Dendritic cell treated with granulocyte-macrophage colony-stimulating factor and Interleukin-4, amounts not matched to agents 40 ng/mL and 50 ng/mL, for 4 days (primary cell): ENCODE measurements around the gene ZNF655.
A peak's percentile ranks its signal among the peaks of the same experiment; 100 is the strongest.
"Not testable (repeated sequence)": the region's sequence is repeated elsewhere in the genome, so short reads cannot be mapped to it uniquely, and the experiment has no call there.

ENCODE experiments used
- H3K27ac Mint-ChIP-seq: one replicate; pipeline ENCODE4 v1.8.0; 2022; ENCODE audit warnings: mild to moderate bottlenecking, mixed read lengths
- H3K27me3 Mint-ChIP-seq: one replicate; pipeline ENCODE4 v1.8.0; 2022; ENCODE audit warnings: mild to moderate bottlenecking, mixed read lengths
- H3K36me3 Mint-ChIP-seq: one replicate; pipeline ENCODE4 v1.8.0; 2022; ENCODE audit warnings: low read depth, mixed read lengths
- H3K4me1 Mint-ChIP-seq: one replicate; pipeline ENCODE4 v1.8.0; 2022; ENCODE audit warnings: low read depth, mixed read lengths
- H3K4me3 Mint-ChIP-seq: one replicate; pipeline ENCODE4 v1.8.0; 2022; ENCODE audit warnings: mild to moderate bottlenecking, moderate library complexity, mixed read lengths
- H3K9me3 Mint-ChIP-seq: one replicate; pipeline ENCODE4 v1.8.0; 2022; ENCODE audit warnings: mixed read lengths
- intact Hi-C: fragments of 100-400 bp; cut with micrococcal nuclease; formaldehyde crosslinking; loops from one replicate; pipeline ENCODE4 v1.15.0; 2022

ZNF655 gene

DNA sequence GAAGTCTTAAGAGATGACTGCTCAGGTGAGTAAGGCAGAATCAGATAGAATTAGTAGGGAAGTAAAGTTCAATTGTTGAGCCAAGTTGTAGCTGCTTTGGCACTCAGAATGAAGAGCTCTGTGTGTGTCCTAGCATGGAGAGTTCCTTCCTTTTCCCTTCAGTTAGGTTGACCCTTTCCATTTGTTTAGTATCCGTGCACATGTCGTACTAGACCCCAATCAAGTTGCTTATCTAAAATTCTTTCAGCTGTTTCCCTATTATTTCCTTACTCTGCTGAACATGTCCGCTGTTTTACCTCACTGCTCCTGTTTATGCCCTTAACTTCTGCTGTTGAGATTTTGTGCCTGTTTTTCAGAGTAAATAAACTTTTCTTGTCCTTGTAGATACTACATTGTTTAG is 13.3 kb downstream of the ZNF655 start:
- Mint-ChIP-seq H3K9me3 (no peaks in the 10 kb centered on the region), H3K4me3 (no peak overlapping the region), H3K27me3 (no peaks in the 10 kb centered on the region), H3K36me3 (peaks cover 69% of the 10 kb centered on the region), H3K27ac (no peak overlapping the region), H3K4me1 (no peaks in the 10 kb centered on the region)
- intact Hi-C loops, result no loop called here

DNA sequence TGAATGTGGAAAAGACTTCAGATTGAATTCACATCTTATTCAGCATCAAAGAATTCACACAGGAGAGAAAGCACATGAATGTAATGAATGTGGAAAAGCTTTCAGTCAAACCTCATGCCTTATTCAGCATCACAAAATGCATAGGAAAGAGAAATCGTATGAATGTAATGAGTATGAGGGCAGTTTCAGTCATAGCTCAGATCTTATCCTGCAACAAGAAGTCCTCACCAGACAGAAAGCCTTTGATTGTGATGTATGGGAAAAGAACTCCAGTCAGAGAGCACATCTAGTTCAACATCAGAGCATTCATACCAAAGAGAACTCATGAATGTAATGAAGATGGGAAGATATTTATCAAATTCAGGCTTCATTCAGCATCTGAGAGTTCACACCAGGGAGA is 14.8 kb downstream of the ZNF655 start:
- Mint-ChIP-seq H3K4me1 (no peaks in the 10 kb centered on the region), H3K27ac (no peak overlapping the region), H3K4me3 (no peak overlapping the region), H3K36me3 (peaks cover 55% of the 10 kb centered on the region), H3K27me3 (no peaks in the 10 kb centered on the region), H3K9me3 (no peaks in the 10 kb centered on the region)
- intact Hi-C loops, result no loop called here

DNA sequence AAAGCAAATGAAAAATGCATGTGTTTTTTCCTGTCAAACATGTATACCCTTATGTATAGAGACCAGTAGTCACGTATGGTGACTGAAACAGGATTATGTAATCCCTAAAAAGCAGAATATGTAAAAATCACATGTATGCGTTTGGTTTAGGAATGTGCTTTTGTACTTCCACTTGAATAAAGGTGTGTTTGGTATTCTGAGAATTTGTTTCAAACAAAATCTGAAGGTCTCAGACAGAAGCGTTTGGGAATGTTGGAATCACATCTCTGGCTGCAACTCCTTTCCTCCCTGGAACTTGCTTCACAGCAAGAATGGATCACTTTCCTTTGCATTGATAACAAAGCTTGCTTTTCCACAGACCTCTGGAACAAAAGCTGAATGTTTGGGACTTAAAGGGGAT is 17.8 kb downstream of the ZNF655 start:
- peaks cover 28% of the 10 kb centered on the region for H3K36me3 Mint-ChIP-seq
- peaks cover 22% of the 10 kb centered on the region for H3K27me3 Mint-ChIP-seq
- intact Hi-C loops, result no loop called here
- no peak overlapping the region for H3K4me3 Mint-ChIP-seq
- H3K27ac Mint-ChIP-seq, result no peak overlapping the region
- H3K9me3 Mint-ChIP-seq, result no peaks in the 10 kb centered on the region
- H3K4me1 Mint-ChIP-seq, result peaks cover 16% of the 10 kb centered on the region

DNA sequence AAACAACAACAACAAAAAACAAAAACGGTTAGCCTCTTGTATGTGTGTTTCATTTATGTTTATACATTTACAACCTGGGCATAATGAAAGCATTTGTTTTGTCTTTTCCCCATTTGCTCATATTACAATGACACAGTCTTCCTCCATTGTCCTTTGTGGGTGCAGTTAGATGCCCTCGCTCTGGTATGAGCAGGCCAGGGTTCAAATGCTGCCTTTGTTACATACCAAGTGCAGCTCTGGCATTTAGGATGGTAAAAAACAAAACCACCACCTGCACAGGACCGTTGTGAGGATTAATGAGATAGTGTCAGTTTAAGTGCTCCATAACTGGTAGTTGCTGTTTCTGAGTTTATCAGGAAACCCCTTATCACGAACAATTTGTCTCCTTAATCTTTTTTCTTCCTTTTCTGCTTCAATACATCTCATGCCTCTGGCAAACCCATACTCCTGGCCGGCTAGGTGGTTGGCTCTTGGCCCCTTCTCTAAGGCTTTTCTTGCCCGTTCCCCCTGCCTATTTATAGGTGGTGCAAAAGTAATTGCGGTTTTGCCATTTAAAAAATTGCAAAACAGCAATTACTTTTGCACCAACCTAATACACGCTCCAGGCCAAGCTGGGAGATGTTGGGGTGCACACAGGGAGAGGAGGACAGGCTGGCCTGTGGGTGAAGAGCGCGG is 21.0 kb downstream of the ZNF655 start:
- Mint-ChIP-seq H3K36me3 (no peaks in the 10 kb centered on the region), H3K4me1 (peaks cover 16% of the 10 kb centered on the region), H3K9me3 (no peaks in the 10 kb centered on the region), H3K4me3 (peak overlapping the region; percentile 69), H3K27me3 (peaks cover 31% of the 10 kb centered on the region), H3K27ac (no peak overlapping the region)
- intact Hi-C loops, result no loop called here

DNA sequence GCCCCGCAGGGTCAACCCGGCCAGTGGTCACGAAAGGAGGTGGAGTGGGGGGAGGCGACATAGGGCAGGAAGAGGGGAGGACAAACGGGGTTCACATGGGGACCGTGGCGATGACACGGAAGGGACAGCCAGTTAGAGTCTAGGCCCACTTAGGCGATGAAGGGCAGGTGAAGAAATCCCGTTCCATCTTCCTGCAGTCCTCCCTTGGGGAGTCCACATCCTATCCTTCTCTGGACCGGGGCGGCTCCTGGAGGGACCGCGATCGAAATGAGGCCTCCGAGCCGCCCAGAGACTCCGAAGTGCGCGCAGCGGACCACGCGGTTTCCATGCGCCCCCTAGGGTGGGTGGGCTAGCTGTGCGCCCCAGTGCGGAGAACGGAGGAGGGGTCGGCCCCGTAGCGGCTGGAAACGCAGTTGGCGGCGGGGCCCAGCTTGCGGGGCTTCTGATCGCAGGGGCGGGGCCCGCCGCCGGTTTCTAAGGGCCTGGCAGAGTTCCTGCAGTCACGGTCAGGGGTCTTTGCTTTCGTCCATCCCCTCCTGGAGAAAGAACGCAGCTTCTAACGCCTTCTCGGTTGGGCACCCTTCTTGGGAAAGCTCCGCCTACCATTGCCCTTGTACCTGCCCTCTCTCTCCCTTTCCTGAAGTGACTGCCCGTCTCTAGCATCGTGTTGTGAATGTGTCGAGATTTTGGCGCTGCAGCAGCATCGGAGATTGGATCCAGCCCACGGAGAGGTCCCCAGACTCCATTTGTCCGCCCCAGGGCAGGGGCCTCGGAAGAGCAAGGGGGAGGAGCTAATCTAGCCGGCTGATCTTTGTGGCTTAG is 21.7 kb downstream of the ZNF655 start:
- no peaks in the 10 kb centered on the region for H3K9me3 Mint-ChIP-seq
- H3K27ac Mint-ChIP-seq, result no peak overlapping the region
- intact Hi-C loops, result loop anchor here (10.0 kb wide), 1 partner anchor 265 kb away; no protein-coding TSS in a partner anchor
- no peaks in the 10 kb centered on the region for H3K36me3 Mint-ChIP-seq
- H3K27me3 Mint-ChIP-seq, result peaks cover 31% of the 10 kb centered on the region
- H3K4me3 Mint-ChIP-seq, result peak overlapping the region; percentile 69
- peaks cover 16% of the 10 kb centered on the region for H3K4me1 Mint-ChIP-seq

DNA sequence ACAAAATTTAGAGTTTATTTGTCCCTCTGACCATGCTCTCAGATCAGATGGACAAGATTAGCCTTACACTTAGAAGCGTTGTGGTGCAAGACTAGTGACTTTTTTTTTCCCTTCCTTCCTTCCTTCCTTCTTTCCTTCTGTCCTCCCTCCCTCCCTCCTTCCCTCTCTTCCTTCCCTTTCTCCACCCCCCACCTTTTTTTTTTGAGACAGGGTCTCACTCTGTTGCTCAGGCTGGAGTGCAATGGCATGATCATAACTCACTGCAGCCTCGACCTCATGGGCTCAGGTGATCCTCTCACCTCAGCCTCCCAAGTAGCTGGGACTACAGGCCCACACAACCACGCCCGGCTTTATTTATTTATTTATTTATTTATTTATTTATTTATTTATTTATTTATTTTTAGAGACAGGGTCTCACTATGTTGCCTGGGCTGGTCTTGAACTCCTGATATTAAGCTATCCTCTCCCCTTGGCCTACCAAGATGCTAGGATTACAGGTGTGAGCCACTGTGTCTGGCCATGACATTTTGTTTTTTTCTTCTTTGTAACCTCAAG is 22.4 kb downstream of the ZNF655 start:
- H3K36me3 Mint-ChIP-seq, H3K27ac Mint-ChIP-seq, H3K9me3 Mint-ChIP-seq: not testable (repeated sequence)
- peaks cover 31% of the 10 kb centered on the region for H3K27me3 Mint-ChIP-seq
- intact Hi-C loops, result loop anchor here (10.0 kb wide), 1 partner anchor 264 kb away; no protein-coding TSS in a partner anchor
- H3K4me1 Mint-ChIP-seq, result peaks cover 16% of the 10 kb centered on the region
- H3K4me3 Mint-ChIP-seq, result peak overlapping the region; percentile 69

DNA sequence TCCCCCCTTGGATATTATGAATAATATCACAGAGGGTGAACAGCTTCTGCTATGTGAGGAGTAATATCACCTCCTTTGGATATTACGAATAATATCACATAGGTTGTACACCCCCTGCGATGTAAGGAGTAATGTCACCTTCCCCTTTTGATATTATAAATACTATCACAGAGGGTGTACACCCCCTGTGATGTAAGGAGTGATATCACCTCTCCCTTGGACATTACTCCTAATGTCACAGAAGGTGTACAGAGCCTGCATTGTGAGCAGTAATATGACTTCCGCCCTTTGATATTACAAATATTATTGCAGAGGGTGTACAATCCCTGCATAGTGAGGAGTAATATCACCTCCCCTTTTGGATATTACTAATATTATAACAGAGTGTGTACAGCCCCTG is 30.4 kb downstream of the ZNF655 start:
- intact Hi-C loops, result loop anchor here (10.0 kb wide), 1 partner anchor 256 kb away; no protein-coding TSS in a partner anchor
- Mint-ChIP-seq H3K27me3 (peaks cover 5% of the 10 kb centered on the region), H3K4me3 (no peak overlapping the region), H3K9me3 (no peaks in the 10 kb centered on the region), H3K27ac (no peak overlapping the region), H3K36me3 (no peaks in the 10 kb centered on the region), H3K4me1 (no peaks in the 10 kb centered on the region)

DNA sequence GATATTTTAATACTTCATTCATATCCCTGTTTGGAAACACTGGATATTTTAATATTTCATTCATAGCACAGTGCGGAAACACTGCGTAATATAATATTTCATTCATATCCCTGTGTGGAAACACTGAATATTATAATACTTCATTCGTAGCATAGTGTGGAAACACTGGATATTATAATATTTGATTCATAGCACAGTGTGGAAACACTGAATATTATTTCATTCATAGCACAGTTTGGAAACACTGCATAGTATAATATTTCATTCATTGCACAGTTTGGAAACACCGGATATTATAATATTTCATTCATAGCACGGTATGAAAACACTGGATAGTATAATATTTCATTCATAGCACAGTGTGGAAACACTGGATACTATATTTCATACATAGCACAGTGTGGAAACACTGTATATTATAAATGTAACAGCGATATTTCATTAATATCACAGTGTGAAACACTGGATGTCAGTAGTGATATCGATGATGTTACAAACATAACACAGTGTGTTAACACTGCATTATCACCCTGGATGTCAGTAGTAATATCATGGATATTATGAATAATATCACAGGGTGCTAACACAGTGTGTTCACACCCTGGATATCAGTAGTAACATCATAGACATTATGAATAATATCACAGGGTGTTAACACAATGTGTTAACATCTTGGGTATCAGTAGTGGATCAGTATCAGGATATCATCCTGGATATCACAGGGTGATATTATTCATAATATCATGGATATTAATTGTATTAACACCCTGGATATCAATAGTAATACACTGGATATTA is 36.7 kb downstream of the ZNF655 start:
- no peak overlapping the region for H3K4me3 Mint-ChIP-seq
- no peaks in the 10 kb centered on the region for H3K27me3 Mint-ChIP-seq
- intact Hi-C loops, result no loop called here
- H3K9me3 Mint-ChIP-seq, result no peaks in the 10 kb centered on the region
- H3K4me1 Mint-ChIP-seq, result no peaks in the 10 kb centered on the region
- H3K27ac Mint-ChIP-seq, result no peak overlapping the region
- no peaks in the 10 kb centered on the region for H3K36me3 Mint-ChIP-seq

DNA sequence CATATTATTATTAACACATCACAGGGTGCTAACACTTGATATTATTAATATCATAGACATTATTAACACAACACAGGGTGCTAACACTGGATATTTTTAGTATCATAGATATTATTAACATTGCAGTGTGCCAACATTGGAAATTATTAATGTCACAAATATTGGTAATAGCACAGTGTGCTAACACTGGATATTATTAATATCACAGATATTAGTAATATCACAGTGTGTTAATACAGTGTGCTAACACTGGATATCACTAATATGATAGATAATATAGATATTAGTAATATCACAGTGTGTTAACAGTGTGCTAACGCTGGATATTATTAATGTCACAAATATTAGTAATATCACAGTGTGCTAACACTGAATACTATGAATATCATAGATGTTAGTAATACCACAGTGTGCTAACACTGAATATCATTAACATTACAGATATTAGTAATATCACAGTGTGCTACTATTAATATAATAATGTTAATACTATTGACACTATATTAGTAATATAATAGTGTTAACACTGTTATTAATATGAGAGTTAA is 38.0 kb downstream of the ZNF655 start:
- no peaks in the 10 kb centered on the region for H3K36me3 Mint-ChIP-seq
- H3K27me3 Mint-ChIP-seq, result no peaks in the 10 kb centered on the region
- no peak overlapping the region for H3K27ac Mint-ChIP-seq
- no peak overlapping the region for H3K4me3 Mint-ChIP-seq
- no peaks in the 10 kb centered on the region for H3K9me3 Mint-ChIP-seq
- intact Hi-C loops, result no loop called here
- H3K4me1 Mint-ChIP-seq, result no peaks in the 10 kb centered on the region

DNA sequence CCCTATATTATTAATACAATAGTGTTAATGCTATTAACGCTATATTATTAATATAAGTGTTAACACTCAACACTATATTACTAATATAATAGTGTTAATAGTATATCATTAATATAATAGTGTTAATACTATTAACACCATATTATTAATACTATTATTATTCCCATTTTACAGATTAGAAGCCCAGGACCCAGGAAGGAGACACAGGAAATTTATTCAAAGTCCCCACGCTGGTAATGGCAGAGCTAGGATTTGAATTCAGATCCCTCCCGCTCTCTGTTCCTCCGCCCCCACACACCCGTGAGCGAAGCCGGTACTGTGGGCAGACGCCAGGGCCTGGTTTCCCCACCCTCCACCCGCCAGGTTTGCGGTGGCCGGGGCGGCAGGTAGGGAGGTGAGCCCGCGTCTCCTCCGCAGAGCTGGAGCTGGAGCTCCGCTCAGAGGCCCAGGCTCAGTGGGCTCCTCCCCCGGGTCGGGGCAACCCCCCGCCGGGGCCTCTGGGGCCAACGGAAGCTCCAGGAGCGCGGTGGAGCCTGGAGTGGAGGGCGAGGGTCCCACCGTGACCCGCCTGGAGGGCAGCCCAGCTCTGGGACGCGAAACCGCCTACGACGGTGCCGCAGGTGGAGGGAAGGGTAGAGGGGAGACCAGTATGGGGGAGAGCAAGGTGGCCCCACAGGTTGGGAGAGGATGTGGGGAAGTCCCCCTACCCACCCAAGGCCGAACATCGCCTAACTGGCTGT is 39.5 kb downstream of the ZNF655 start, which contains the start of gene TMEM225B:
Gene TMEM225B (plus strand): TSS at position 506 of the 740 bp plus-strand sequence. CDS start 6,122 bp downstream, outside the sequence.
- intact Hi-C loops, result no loop called here
- Mint-ChIP-seq H3K36me3 (no peaks in the 10 kb centered on the region), H3K27me3 (no peaks in the 10 kb centered on the region), H3K4me1 (peaks cover 1% of the 10 kb centered on the region), H3K4me3 (no peak within 1 kb of the TSS), H3K27ac (no peak within 1 kb of the TSS), H3K9me3 (no peaks in the 10 kb centered on the region)

DNA sequence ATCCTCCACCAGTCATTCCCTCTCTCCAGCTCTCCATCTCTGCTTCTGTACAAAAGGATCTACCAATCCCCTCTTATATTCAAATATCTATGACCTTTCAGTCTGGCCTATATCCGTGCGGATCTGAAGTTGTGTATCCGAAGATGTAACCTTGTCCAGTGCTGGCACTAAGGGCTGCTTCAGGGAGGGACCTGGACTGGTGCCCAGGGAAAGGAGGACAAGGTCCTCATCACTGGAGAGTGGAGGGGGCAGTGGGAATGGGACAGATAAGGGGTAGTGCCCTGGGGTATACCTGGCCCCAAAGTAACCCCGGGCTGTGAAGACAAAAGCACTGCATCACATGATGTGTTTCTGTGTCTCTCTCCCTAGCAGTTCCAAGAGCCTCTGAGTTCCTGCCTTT is 41.4 kb downstream of the ZNF655 start:
- no peaks in the 10 kb centered on the region for H3K27me3 Mint-ChIP-seq
- no peaks in the 10 kb centered on the region for H3K9me3 Mint-ChIP-seq
- H3K4me3 Mint-ChIP-seq, result no peak overlapping the region
- no peaks in the 10 kb centered on the region for H3K36me3 Mint-ChIP-seq
- H3K4me1 Mint-ChIP-seq, result peaks cover 4% of the 10 kb centered on the region
- H3K27ac Mint-ChIP-seq, result no peak overlapping the region
- intact Hi-C loops, result no loop called here

DNA sequence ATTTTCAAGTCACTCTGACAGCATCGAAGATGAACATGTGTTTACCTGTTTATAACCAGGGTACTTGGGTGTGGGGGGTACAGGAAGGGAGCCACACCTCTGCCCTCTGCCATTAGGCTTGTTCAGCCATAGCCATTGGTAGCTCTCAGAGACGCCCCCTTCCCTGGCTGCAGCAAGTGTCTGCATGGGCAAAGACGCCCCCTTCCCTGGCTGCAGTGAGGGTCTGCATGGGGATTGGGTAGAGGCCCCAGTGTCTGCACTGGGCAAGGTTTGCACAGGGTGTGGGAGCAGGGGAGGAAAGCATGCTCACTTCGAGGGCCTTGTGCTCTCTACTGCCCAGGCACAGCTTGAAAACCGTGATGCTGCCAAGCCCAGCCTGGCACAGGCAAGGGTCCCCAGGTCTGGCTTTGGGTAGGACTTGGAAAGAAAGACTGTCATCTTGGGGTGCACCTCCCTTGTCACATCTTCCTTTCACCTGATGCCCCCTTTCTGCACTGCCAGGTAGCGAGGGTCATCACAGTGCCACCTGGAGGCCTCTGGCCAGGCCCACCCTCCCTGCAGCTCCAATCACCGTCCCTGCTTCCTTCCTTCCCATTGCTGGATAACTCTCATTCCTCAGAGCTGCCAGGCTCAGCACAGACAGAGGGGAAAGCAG is 43.3 kb downstream of the ZNF655 start:
- no peak overlapping the region for H3K27ac Mint-ChIP-seq
- no peaks in the 10 kb centered on the region for H3K36me3 Mint-ChIP-seq
- intact Hi-C loops, result no loop called here
- no peaks in the 10 kb centered on the region for H3K27me3 Mint-ChIP-seq
- H3K9me3 Mint-ChIP-seq, result no peaks in the 10 kb centered on the region
- peaks cover 4% of the 10 kb centered on the region for H3K4me1 Mint-ChIP-seq
- H3K4me3 Mint-ChIP-seq, result no peak overlapping the region
